WTC11 (cell line): ENCODE results near the gene APBA3. TPM values are rescaled to one million over a fixed set of nuclear protein-coding genes. Genes with fewer than 3 reads are reported as not detected.

Source experiments
- ATAC-seq: fragments of 200-7000 bp; cut with Tn5 transposase; 2 replicates; pipeline ENCODE4 v1.10.0; 2021; ENCODE audit warnings: mild to moderate bottlenecking, moderate library complexity
- CTCF ChIA-PET: fragments of 300-600 bp; sonication (Branson Sonifier 250); formaldehyde crosslinking; loops from one replicate; lab custom pipeline; 2021; ENCODE audit warnings: antibody characterized with exemption; lab: Charles Lee
- POLR2A ChIA-PET: fragments of 350-600 bp; sonication (Branson Sonifier 250); formaldehyde crosslinking; loops from one replicate; lab custom pipeline; 2021; ENCODE audit warnings: antibody characterized with exemption; lab: Charles Lee
- DNase-seq: peaks from one replicate; pipeline ENCODE4 v3.0.0; 2021; ENCODE audit warnings: low spot score
- H3K27ac Mint-ChIP-seq: 2 replicates; pipeline ENCODE4 v1.8.0; 2021; ENCODE audit warnings: mixed read lengths
- H3K27me3 Mint-ChIP-seq: 2 replicates; pipeline ENCODE4 v1.8.0; 2021; ENCODE audit warnings: low read depth, mild to moderate bottlenecking, moderate library complexity, mixed read lengths
- H3K36me3 Mint-ChIP-seq: 2 replicates; pipeline ENCODE4 v1.8.0; 2021; ENCODE audit warnings: mixed read lengths
- H3K4me1 Mint-ChIP-seq: 2 replicates; pipeline ENCODE4 v1.8.0; 2022; ENCODE audit warnings: mixed read lengths
- H3K4me3 Mint-ChIP-seq: 2 replicates; pipeline ENCODE4 v1.8.0; 2021; ENCODE audit warnings: mild to moderate bottlenecking, moderate library complexity, mixed read lengths
- H3K9me3 Mint-ChIP-seq: 2 replicates; pipeline ENCODE4 v1.8.0; 2021; ENCODE audit warnings: mixed read lengths
- ARID4B ChIP-seq: sonication (generic); formaldehyde crosslinking; IDR thresholded peaks from 2 replicates; pipeline ENCODE4 v1.8.0; 2023; ENCODE audit warnings: missing genetic modification reagents, mild to moderate bottlenecking, borderline replicate concordance
- ESRRA ChIP-seq: sonication (generic); formaldehyde crosslinking; IDR thresholded peaks from 2 replicates; pipeline ENCODE4 v1.8.1; 2022; ENCODE audit warnings: mild to moderate bottlenecking, missing genetic modification reagents, borderline replicate concordance
- ETV6 ChIP-seq: sonication (generic); formaldehyde crosslinking; IDR thresholded peaks from 2 replicates; pipeline ENCODE4 v1.8.1; 2022; ENCODE audit warnings: mild to moderate bottlenecking, missing genetic modification reagents
- FOXJ3 ChIP-seq: sonication (generic); formaldehyde crosslinking; IDR thresholded peaks from 2 replicates; pipeline ENCODE4 v1.9.0; 2021; ENCODE audit warnings: missing genetic modification reagents, mild to moderate bottlenecking, borderline replicate concordance
- GABPB1 ChIP-seq: sonication (generic); formaldehyde crosslinking; IDR thresholded peaks from 2 replicates; pipeline ENCODE4 v1.8.1; 2023; ENCODE audit warnings: mild to moderate bottlenecking, missing genetic modification reagents
- IRF1 ChIP-seq: sonication (generic); formaldehyde crosslinking; IDR thresholded peaks from 2 replicates; pipeline ENCODE4 v1.8.0; 2023; ENCODE audit warnings: missing genetic modification reagents
- KAT7 ChIP-seq: sonication (generic); formaldehyde crosslinking; IDR thresholded peaks from 2 replicates; pipeline ENCODE4 v1.8.1; 2023; ENCODE audit warnings: missing genetic modification reagents, mild to moderate bottlenecking, borderline replicate concordance
- MXD4 ChIP-seq: fragments of 250-450 bp; sonication (Bioruptor Pico); IDR thresholded peaks from 2 replicates; pipeline ENCODE4 v1.8.0; 2021; ENCODE audit warnings: mild to moderate bottlenecking, moderate library complexity, borderline replicate concordance
- MYBL2 ChIP-seq: sonication (generic); formaldehyde crosslinking; IDR thresholded peaks from 2 replicates; pipeline ENCODE4 v1.8.1; 2023; ENCODE audit warnings: mild to moderate bottlenecking, moderate library complexity, missing genetic modification reagents
- PRDM15 ChIP-seq: sonication (generic); formaldehyde crosslinking; IDR thresholded peaks from 2 replicates; pipeline ENCODE4 v1.8.0; 2022; ENCODE audit warnings: missing genetic modification reagents
- SMAD4 ChIP-seq: sonication (generic); formaldehyde crosslinking; IDR thresholded peaks from 2 replicates; pipeline ENCODE4 v1.8.0; 2022; ENCODE audit warnings: mild to moderate bottlenecking, missing genetic modification reagents
- SP1 ChIP-seq: sonication (generic); formaldehyde crosslinking; conservative IDR thresholded peaks from 2 replicates; pipeline ENCODE4 v1.8.1; 2022; ENCODE audit warnings: missing genetic modification reagents
- TEAD1 ChIP-seq: sonication (generic); formaldehyde crosslinking; IDR thresholded peaks from 2 replicates; pipeline ENCODE4 v1.8.0; 2022; ENCODE audit warnings: mild to moderate bottlenecking, missing genetic modification reagents
- USF2 ChIP-seq: sonication (generic); formaldehyde crosslinking; IDR thresholded peaks from 2 replicates; pipeline ENCODE4 v1.8.1; 2023; ENCODE audit warnings: mild to moderate bottlenecking, missing genetic modification reagents, moderate library complexity
- ZNF232 ChIP-seq: sonication (generic); formaldehyde crosslinking; IDR thresholded peaks from 2 replicates; pipeline ENCODE4 v1.8.0; 2022; ENCODE audit warnings: mild to moderate bottlenecking, missing genetic modification reagents
- ZNF263 ChIP-seq: sonication (generic); formaldehyde crosslinking; IDR thresholded peaks from 2 replicates; pipeline ENCODE4 v1.8.1; 2022; ENCODE audit warnings: low read depth, mild to moderate bottlenecking, moderate library complexity, missing genetic modification reagents
- ZNF423 ChIP-seq: fragments of 250-450 bp; sonication (Bioruptor Pico); IDR thresholded peaks from 2 replicates; pipeline ENCODE4 v2.1.2; 2022; ENCODE audit warnings: mild to moderate bottlenecking, moderate library complexity
- ZNF671 ChIP-seq: fragments of 250-450 bp; sonication (Bioruptor Pico); IDR thresholded peaks from 2 replicates; pipeline ENCODE4 v1.8.0; 2021; ENCODE audit warnings: mild to moderate bottlenecking
- total RNA-seq: library from RNA; stranded (reverse); gene quantifications from 3 replicates; pipeline ENCODE4 v1.2.3, GENCODE V29; 2021
- TF ChIP-seq, protein P1 (sequence below): sonication (generic); formaldehyde crosslinking; IDR thresholded peaks from 2 replicates; pipeline ENCODE4 v1.8.0; 2022; ENCODE audit warnings: mild to moderate bottlenecking, missing genetic modification reagents

The APBA3 gene
- total RNA-seq, 1 experiment from 2014 or later = 27.5 TPM

GRCh38 chr19:3725640-3726310 is 35.7 kb downstream of the APBA3 start:
- TF ChIP-seq SP1 (CRISPR knock-in tag) (peak; percentile 62; the same call in 1 of the 2 replicates), PRDM15 (CRISPR knock-in tag) (peak; percentile 71), IRF1 (CRISPR knock-in tag) (no peak), ETV6 (CRISPR knock-in tag) (no peak), ESRRA (CRISPR knock-in tag) (no peak), ZNF671 (no peak), TEAD1 (CRISPR knock-in tag) (0 out of 2 replicates have a peak, but pooled peaks have one; percentile 20), ZNF423 (peak; percentile 78), USF2 (peak; percentile 48; the same call in 1 of the 2 replicates), SMAD4 (no peak), ZNF263 (CRISPR knock-in tag) (no peak), GABPB1 (CRISPR knock-in tag) (no peak), MYBL2 (peak; percentile 52; the same call in 1 of the 2 replicates), MXD4 (CRISPR knock-in tag) (no peak), ARID4B (CRISPR knock-in tag) (no peak), ZNF232 (CRISPR knock-in tag) (no peak), FOXJ3 (CRISPR knock-in tag) (no peak), KAT7 (CRISPR knock-in tag) (no peak)
- TF ChIP-seq, protein P1, sequence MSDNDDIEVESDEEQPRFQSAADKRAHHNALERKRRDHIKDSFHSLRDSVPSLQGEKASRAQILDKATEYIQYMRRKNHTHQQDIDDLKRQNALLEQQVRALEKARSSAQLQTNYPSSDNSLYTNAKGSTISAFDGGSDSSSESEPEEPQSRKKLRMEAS (CRISPR knock-in tag) = no peak
- Mint-ChIP-seq H3K4me1 (peaks cover 16% of the 10 kb centered on the region), H3K9me3 (peaks cover 5% of the 10 kb centered on the region), H3K27me3 (no peaks in the 10 kb centered on the region), H3K27ac (no peak overlapping the region), H3K4me3 (no peak overlapping the region), H3K36me3 (peaks cover under 1% of the 10 kb centered on the region; the same call in 1 of the 2 replicates)
- ATAC-seq (peak; percentile 14), DNase-seq (peak; percentile 68)
- ChIA-PET CTCF (interaction anchor here (1.1 to 1.4 kb wide), 4 partner anchors 33 to 199 kb away, joined by 3 to 6 read pairs (median 4); partner anchors contain the start of gene MRPL54), POLR2A (no interaction called here)
